ENCODE measurements around the gene HIGD2B. TPM values are rescaled to one million over a fixed set of nuclear protein-coding genes. Genes with fewer than 3 reads are reported as not detected.
A peak's percentile ranks its signal among the peaks of the same experiment; 100 is the strongest.
"Not testable (repeated sequence)": the region's sequence is repeated elsewhere in the genome, so short reads cannot be mapped to it uniquely, and the experiment has no call there.

Gene HIGD2B
- total and polyA plus RNA-seq, 2 experiments from 2014 or later = not detected

DNA sequence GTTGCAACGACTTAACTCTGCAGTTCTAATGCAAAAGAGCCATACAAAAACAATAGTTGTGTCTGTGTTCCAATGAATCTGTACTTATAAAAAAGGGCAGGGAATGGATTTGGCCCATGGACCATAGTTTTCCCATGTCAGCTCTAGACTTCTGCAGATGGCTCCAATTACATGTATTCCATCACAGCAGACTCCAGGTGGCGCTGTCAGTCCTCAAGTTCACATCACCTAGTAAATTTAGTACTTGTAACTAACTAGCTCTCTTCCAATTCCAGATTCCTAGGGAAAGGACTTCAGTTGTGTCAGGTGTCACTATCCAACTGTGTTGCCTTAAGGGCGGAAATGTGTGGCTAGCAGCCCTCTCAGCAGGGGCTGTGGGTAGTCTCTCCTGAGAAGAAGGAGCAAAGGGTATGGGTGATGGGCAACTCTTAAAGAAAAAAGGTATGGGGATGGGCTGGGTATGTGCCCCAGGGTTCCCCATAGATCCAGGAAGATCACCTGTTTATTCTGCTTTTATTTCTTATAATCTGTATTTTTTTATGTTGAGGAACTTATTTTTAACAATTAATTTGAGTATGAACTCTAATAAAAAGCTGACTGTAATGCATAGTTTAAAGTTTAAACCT, 36.2 kb upstream of the HIGD2B start:
- Histone ChIP-seq H3K27me3 (no peaks in the 10 kb centered on the region), H3K27ac (no peak overlapping the region), H3K4me3 (no peak overlapping the region), H3K36me3 (no peaks in the 10 kb centered on the region), H3K9me3 (ENCODE audit: low read depth) (no peaks in the 10 kb centered on the region), H3K4me1 (ENCODE audit: low read depth) (no peaks in the 10 kb centered on the region)
- DNase-seq (ENCODE audit: low read depth in 1 of 2, low spot score in 1 of 2) = peak; percentile 81 to 85
- TF ChIP-seq, protein P1, sequence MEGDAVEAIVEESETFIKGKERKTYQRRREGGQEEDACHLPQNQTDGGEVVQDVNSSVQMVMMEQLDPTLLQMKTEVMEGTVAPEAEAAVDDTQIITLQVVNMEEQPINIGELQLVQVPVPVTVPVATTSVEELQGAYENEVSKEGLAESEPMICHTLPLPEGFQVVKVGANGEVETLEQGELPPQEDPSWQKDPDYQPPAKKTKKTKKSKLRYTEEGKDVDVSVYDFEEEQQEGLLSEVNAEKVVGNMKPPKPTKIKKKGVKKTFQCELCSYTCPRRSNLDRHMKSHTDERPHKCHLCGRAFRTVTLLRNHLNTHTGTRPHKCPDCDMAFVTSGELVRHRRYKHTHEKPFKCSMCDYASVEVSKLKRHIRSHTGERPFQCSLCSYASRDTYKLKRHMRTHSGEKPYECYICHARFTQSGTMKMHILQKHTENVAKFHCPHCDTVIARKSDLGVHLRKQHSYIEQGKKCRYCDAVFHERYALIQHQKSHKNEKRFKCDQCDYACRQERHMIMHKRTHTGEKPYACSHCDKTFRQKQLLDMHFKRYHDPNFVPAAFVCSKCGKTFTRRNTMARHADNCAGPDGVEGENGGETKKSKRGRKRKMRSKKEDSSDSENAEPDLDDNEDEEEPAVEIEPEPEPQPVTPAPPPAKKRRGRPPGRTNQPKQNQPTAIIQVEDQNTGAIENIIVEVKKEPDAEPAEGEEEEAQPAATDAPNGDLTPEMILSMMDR (IDR thresholded peaks at IDR 0.05; ENCODE audit: low read depth, low read length) = peak; percentile 81

- not testable (repeated sequence) for H3K4me1 ChIP-seq (ENCODE audit: low read depth); DNase-seq (ENCODE audit: low read depth in 1 of 2, low spot score in 1 of 2); H3K36me3 ChIP-seq; H3K9me3 ChIP-seq (ENCODE audit: low read depth); H3K27me3 ChIP-seq; H3K4me3 ChIP-seq
- H3K27ac ChIP-seq = peak overlapping the region; percentile 41
These were observed 22.7 kb upstream of the HIGD2B start for GRCh38 chr15:72708551-72709303.

GRCh38 chr15:72706266-72706665, 20.3 kb upstream of the HIGD2B start:
- Histone ChIP-seq H3K27me3 (no peaks in the 10 kb centered on the region), H3K4me3 (no peak overlapping the region), H3K27ac (no peak overlapping the region), H3K36me3 (no peaks in the 10 kb centered on the region), H3K9me3 (ENCODE audit: low read depth) (no peaks in the 10 kb centered on the region), H3K4me1 (ENCODE audit: low read depth) (peaks cover 9% of the 10 kb centered on the region)
- DNase-seq (ENCODE audit: low read depth in 1 of 2, low spot score in 1 of 2) = no peak
- TF ChIP-seq, protein P1 (IDR thresholded peaks at IDR 0.05; ENCODE audit: low read depth, low read length) = no peak

- Histone ChIP-seq H3K27ac (no peak overlapping the region), H3K9me3 (ENCODE audit: low read depth) (no peaks in the 10 kb centered on the region), H3K36me3 (no peaks in the 10 kb centered on the region), H3K4me3 (no peak overlapping the region), H3K4me1 (ENCODE audit: low read depth) (no peaks in the 10 kb centered on the region), H3K27me3 (no peaks in the 10 kb centered on the region)
- TF ChIP-seq, protein P1 (IDR thresholded peaks at IDR 0.05; ENCODE audit: low read depth, low read length) = no peak
- no peak for DNase-seq (ENCODE audit: low read depth in 1 of 2, low spot score in 1 of 2)
These were observed 14.1 kb upstream of the HIGD2B start for GRCh38 chr15:72700076-72700475.

GRCh38 chr15:72698938-72699337, 13.0 kb upstream of the HIGD2B start:
- Histone ChIP-seq H3K4me1 (ENCODE audit: low read depth) (no peaks in the 10 kb centered on the region), H3K9me3 (ENCODE audit: low read depth) (no peaks in the 10 kb centered on the region), H3K27ac (no peak overlapping the region), H3K36me3 (no peaks in the 10 kb centered on the region), H3K4me3 (no peak overlapping the region), H3K27me3 (no peaks in the 10 kb centered on the region)
- DNase-seq (ENCODE audit: low read depth in 1 of 2, low spot score in 1 of 2) = no peak
- TF ChIP-seq, protein P1 (IDR thresholded peaks at IDR 0.05; ENCODE audit: low read depth, low read length) = no peak

DNA sequence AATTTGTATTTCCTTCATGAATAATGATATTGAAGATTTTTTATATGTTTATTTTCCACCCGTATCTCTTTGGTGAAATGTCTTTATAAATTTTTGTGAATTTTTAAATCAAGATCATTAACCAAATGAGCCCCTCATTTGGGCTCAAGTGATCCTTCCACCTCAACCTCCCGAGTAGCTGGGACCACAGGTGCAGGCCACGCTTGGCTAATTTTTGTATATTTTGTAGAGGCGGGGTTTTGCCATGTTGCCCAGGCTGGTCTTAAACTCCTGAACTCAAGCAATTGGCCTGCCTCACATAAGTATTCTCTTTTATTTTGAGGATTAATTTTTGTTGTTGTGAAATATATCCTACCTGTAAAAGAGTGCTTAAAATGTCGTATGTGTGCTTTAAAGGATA, 5.0 kb upstream of the HIGD2B start:
- Histone ChIP-seq H3K27me3 (no peaks in the 10 kb centered on the region), H3K4me3 (no peak overlapping the region), H3K4me1 (ENCODE audit: low read depth) (peaks cover 3% of the 10 kb centered on the region), H3K9me3 (ENCODE audit: low read depth) (no peaks in the 10 kb centered on the region), H3K36me3 (no peaks in the 10 kb centered on the region), H3K27ac (no peak overlapping the region)
- TF ChIP-seq, protein P1 (IDR thresholded peaks at IDR 0.05; ENCODE audit: low read depth, low read length) = no peak
- no peak for DNase-seq (ENCODE audit: low read depth in 1 of 2, low spot score in 1 of 2)

Data from cardiac muscle cell (in vitro differentiated cells and primary cell).